ENCODE results near the gene C9orf85.
"Not testable (repeated sequence)": the region's sequence is repeated elsewhere in the genome, so short reads cannot be mapped to it uniquely, and the experiment has no call there.

C9orf85 gene

GRCh38 chr9:72007726-72008125, 96.3 kb downstream of the C9orf85 start:
- not testable (repeated sequence) for DNase-seq (ENCODE audit: low read depth)

DNA sequence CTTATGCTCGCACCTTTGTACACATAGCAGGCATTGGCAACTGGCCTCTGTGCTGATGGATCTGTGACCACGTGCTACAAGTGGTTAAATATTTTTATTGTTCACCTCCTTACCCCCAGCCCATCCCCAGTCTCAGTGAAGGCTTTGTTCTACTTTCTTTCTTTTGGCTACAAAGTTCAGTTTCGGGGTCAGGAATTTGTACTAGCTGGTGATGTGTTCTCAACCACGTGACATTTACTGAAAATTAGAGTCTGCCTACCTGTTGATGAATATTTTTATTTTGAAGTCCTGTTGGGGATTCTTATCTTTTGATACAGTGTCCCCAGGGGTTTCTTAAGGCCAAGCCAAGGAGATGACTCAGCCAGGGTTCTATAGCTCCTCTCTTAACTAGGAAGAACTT, 101.2 kb downstream of the C9orf85 start:
- no peak for DNase-seq (ENCODE audit: low read depth)

- no peak for DNase-seq (ENCODE audit: low read depth)
Observed at GRCh38 chr9:72013292-72013760, 101.9 kb downstream of the C9orf85 start.

DNA sequence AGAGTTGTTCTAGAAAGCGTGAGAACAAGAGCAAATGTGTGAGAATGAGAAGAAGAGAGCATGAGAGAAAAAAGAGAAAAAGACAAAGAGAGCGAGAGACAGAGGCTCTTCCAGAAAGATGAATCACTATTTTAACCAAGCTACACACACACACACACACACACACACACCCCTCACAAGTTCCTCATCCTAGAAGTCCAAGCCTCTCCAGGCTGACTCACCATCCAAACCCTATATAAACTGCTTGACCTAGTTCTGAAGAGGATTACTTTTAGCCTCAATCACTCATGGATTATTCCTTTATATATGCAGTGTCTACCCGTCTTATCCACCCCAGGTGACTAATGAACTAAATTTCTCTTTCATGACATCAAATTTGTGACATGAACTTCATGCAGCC, 111.4 kb downstream of the C9orf85 start:
- DNase-seq (ENCODE audit: low read depth) = no peak

All from activated T-cell treated with anti-CD3 and anti-CD28 coated beads for 48 hours (primary cell).